ENCODE measurements around the gene BCAT1.
"Not testable (repeated sequence)": the region's sequence is repeated elsewhere in the genome, so short reads cannot be mapped to it uniquely, and the experiment has no call there.

BCAT1 gene

DNA sequence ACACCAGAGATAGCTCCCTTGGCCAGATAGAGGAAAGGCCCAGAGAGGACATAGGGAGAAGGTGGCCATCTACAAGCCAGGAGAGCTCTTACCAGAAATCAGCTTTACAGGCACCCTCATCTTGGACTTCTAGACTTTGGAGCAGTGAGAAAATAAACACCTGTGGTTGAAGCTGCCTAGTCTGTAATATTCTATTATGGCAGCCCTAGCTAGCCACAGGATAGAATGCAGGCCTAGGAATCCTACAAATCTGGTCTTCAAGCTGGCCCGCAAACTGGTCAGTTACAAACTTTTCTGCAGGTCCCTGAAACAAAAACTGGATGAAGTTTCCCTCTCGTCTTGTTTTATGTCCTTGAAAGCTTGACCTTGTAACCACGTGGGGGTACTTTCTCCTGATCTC is 92.4 kb downstream of the BCAT1 start:
- no peak for DNase-seq (ENCODE audit: low spot score)

DNA sequence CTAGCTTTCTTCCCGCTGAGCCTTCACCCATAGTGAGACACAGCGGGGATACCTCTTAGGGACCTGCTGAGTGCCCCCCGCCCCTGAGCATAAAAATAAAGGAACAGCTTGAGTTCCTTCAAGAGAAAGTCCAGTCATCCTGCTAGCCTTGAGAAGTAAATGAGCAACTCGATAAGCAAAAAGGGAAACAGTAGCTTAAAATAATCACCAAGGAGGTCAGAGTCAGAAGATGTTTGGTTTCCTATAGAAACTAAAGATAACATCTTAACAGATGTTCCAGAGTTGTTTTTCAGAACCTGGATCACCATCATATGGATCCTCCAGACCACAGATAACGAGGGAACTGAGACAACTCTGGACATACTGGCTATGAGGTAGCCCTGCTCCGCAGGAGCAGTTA is 94.0 kb downstream of the BCAT1 start:
- no peak for DNase-seq (ENCODE audit: low spot score)

DNA sequence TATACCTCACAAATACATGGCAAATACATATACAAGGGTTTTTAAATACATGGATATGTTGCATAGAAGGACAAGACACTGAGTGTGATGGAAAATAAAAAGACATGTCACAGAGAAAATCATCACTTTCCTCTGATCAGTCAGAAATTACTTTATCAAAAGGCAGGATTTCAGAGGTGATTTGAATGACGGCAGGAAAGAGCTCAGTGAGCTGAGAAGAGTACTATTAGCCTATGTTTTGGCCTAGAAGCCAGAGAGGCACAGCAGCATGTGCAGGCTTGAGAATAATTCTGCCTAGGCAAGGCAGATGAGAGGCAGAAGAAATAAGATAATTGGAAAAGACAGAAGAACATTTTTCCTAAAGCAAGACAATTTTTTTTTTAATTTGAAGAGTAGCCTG is 94.9 kb downstream of the BCAT1 start:
- no peak for DNase-seq (ENCODE audit: low spot score)

DNA sequence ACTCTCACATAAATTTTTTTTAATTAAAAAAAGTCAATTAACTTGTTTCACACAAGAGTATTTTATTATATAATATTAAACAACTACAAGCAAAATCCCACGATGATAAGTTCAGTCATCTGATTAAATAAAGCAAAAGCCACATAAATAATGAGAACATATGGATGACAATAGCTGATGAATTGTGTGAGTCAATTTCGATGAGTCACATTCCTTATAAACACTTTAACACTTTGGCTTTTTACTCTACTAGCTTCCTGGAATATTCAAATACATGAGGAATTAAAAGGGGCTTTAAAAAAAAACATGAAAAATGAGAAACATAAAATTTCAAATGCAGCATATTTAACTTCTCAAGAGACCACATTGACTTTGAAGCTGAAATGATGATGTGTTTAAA is 95.3 kb downstream of the BCAT1 start:
- peak; percentile 12 for DNase-seq (ENCODE audit: low spot score)

DNA sequence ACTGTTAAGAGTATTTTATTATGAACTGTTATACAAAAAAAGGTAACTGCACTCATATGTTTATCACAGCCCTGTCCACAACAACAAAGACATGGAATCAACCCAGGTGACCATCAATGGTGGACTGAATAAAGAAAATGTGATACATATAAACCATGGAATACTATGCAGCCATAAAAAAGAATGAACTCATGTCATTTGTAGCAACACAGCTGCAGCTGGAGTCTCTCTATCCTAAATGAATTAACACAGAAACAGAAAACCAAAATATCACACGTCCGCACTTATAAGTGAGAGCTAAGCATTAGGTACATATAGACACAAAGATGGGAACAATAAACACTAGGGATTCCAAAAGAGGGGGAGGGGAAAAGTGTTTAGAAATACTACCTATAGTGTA is 95.8 kb downstream of the BCAT1 start:
- no peak for DNase-seq (ENCODE audit: low spot score)

DNA sequence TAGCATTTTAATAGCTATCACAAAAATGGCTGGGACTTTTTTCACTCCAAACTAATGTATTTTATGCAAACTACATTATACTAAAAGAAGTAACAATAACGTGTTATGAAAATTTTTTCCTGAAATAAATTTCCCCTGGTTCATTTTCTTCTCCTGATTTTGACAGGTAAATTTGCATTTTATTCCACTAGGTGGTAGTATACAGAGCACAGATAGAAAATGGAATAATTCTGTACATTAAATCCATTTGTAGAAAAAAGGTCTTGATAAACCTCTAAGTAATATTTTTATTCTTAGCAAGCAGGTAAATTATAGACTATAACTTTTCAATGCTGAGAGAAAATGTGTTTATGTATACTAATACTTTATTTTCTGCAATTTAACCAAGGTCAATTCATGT is 96.5 kb downstream of the BCAT1 start:
- no peak for DNase-seq (ENCODE audit: low spot score)

DNA sequence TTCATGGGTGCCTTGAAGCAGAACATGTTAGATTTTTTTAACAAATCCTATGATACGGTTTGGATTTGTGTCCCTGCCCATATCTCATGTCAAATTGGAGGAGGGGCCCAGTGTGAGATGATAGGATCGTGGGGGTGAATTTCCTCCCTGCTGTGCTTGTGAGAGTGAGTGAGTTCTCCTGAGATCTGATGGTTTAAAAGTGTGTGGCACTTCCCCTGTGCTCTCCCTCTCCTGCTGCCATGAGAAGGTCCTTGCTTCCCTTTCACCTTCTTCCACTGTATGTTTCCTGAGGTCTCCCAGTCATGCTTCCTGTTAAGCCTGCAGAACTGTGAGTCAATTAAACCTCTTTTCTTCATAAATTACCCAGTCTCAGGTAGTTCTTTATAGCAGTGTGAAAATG is 97.0 kb downstream of the BCAT1 start:
- not testable (repeated sequence) for DNase-seq (ENCODE audit: low spot score)

DNA sequence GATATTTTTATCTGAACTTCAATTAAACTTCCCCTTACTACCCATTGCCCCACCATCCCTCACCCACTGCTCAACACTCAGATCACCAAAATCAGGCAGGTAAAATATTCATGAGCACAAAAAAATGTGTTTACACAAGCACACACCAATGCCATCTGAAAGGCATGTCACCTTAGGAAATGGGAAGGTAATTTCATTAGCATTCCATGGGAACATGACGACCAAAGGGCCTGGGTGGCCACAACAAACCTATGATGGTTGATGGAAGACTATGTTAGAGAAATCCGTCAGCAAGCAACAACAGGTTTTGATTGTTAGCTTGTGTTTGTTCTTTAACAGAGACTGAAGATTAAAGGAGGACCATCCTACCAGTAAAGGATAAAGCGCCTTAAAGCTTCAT is 97.6 kb downstream of the BCAT1 start:
- no peak for DNase-seq (ENCODE audit: low spot score)

DNA sequence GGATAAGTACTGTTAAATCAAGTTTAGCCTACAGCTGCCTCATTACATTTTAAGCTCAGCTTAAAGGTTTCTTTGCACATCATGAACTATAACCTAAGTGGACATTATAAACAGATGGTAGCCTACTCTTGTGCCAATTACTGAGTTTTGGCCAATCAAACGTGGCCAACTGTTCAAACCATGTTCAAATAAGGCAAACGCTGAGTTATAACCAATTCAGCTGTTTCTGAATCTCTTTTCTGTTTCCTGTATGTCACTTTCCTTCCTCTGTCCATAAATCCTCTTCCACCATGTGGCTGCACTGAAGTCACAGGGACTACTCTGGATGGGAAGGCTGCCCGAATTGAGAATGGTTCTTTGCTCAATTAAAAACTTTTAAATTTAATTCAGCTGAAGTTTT is 98.4 kb downstream of the BCAT1 start:
- no peak for DNase-seq (ENCODE audit: low spot score)

DNA sequence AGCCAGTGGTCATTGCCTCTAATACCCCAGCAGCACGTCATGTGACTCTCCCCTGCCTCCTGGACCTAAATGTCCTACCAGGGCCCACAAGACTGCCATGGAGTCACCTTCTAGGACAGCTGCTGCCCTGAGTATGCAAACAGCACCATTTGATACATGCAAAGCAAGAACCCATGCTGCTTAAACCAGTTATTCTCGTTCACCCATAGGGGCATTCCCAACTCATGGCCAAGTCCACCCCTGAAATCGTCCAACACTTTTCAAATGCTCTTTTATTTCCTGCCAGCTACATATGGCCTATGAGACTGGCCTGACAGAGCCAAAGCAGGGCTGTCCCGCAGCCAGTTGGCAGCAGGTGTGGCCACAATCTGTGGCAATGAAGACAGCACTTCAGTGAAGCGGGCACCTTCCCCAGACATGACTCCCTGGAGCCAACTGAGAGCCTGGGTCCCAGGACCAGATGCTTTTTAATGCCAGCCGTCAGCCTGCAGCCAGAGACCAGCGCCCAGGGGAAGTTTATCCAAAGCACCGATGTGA is 99.9 kb downstream of the BCAT1 start:
- no peak for DNase-seq (ENCODE audit: low spot score)

DNA sequence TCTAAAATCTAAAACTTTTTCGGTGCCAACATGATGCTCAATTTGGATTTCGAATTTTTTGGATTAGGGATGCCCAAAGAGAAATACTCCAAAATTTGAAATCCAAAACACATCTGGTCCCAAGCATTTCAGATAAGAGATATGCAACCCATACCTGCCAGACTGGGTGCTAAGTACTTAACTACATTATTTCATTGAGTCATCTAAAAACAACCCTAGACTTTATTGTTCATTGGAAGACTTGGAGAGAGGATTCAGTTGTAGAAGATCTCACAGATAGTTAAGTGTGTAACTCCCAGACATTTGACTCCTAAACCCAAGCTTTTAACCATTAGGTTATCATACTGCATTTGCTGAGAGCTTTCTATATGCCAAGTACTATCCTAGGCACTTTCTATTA is 102.2 kb downstream of the BCAT1 start:
- no peak for DNase-seq (ENCODE audit: low spot score)

DNA sequence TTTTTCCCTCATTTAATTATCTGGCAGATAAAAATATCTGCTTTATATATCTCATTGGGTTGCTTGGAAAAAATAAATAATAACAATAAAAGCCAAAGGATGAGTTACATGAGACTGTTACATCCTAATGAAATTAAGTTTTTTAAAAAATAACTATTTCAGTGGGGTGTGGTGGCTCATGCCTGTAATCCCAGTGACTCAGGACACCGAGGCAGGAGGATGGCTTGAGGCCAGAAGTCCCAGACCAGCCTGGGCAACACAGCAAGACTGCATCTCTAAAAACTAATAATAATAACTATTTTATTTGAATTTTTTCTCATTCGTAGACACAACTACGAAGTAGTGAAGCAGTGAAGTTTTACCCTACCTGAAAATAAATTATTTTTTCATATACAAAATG is 103.3 kb downstream of the BCAT1 start:
- no peak for DNase-seq (ENCODE audit: low spot score)

DNA sequence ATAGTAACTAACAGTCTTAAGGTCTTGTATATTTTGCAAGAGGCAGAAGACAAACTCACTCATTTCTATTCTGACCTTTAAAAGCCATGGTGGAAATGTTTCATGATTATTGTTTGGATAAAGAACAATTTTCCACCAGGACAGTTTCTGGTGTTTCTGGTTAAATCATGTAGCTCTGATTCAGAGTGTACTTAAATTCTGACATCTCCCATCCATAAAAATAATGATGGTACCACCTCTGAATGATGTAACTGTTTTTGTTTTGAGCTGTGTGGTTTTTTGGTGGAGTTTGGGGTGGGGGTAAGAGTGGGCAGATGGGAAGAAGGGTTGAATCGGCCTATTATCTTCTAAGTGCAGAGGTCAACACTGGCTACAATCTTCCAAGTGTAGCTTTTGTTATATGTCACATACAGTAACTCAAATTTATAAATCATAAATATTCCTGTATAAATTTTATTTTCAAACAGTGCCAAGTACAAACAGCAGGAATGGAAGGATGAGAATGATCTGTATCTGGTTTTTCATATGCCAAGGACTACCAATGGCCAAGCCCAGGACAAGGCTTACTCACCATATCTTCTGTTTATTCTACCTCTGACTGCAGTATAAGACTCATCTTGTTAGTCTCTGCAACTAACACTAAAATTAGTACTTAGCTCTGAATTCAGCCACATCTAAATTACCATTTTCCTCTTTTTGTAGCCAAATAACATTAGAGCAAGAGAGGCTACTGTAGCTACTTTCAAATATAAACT is 108.7 kb downstream of the BCAT1 start:
- DNase-seq (ENCODE audit: low spot score) = no peak

DNA sequence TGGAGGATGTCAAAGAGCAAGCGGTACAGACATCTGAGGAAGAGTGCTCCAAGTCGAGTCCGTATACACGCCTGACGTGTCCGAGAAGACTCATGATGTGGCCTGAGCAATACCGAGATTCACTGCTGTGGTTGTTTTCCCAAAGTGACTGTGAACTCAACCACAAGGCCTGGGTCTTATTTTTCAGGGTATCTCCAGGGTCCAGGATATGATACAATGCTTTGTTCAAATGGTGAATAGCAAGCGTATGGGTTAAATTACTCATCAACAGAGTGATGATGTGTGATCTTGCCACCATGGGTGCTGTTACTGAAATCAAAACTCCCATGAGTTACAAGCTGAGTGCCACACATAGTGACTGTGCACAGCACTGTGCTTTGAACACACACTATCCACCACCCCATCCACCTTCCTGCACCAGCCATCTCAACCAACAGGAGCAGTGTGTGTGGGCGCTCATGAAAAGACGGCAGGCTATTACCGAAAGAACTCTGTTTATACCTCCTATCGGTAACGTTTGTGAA is 109.6 kb downstream of the BCAT1 start:
- no peak for DNase-seq (ENCODE audit: low spot score)

DNA sequence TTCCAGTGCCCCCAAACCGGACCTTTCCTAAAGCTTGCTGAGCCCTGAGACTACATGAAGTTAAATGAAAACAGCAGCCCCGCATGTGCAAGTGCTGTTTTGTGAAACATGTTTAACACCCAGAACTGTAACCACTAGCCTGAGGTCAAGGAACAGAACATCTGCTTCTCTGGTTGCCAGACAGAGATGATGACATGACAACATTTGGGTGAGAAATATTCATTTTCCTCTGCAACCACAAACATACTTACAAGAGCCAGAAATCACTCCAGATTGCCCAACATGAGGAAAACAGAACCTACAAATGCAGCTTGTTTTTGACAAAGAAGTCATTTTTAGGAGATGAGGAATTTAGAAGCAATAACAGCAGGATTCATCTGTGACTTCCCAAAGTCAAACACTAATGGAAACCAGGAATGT is 110.4 kb downstream of the BCAT1 start:
- DNase-seq (ENCODE audit: low spot score) = peak; percentile 83

DNA sequence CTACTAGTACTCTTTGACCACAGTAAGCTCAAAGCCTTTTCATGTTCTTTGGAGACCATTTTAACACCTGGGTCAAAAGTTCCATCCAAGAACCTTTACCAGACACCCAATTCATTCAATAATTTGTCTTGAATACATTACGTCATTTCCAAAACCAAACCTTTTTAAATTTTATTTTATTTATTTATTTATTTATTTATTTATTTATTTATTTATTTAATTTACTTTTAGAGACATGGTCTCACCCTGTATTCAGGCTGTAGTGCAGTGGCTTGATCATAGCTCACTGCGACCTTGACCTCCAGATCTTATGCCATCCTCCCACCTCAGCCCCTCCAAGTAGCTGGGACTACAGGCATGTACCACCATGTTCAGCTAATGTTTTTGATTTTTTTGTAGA is 113.5 kb downstream of the BCAT1 start:
- no peak for DNase-seq (ENCODE audit: low spot score)

DNA sequence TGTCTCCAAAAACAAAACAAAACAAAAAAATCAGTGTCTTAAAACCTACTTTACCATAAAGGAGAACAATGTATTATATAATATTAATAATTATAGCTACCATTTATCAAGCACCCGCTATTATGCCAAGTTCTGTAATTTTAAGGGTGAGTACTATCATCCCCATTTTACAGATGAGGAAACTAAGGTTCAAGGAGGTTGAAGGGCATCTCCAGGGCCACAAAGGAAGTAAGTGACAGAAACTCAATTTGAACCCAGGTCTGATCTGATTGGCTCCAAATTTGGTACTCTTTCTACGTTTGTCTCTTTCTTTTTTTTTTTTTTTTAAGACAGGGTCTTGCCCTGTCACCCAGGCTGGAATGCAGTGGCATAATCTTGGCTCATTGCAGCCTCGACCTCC is 115.4 kb downstream of the BCAT1 start:
- no peak for DNase-seq (ENCODE audit: low spot score)

DNA sequence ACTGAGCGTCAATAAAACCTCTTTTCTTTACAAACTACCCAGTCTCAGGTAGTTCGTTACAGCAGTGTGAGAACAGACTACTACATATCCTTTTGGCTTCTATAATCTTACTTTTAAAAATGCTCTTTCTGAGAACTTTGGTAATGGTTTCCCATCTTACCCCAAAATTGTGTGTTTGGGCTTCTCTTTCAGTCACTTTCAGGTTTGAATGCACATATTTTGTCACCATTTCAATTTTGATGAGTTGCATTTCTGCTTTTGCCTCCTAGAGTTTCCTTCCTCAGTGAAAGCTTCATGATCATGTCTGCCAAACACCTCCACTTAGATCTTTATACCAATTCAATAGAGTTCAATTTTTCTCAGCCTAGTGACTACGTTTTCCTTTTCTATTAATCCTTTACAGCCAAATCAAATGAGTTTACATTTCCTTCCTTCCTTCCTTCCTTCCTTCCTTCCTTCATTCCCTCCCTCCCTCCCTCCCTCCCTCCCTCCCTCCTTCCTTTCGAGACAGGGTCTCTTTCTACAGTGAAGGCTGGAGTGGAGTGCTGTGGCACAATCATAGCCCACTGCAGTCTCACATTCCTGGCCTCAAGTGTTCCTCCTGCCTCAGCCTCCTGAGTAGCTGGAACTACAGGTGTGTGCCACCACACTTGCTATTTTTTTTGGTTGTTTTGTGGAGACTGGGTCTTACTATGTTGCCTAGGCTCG is 124.9 kb downstream of the BCAT1 start:
- no peak for DNase-seq (ENCODE audit: low spot score)

DNA sequence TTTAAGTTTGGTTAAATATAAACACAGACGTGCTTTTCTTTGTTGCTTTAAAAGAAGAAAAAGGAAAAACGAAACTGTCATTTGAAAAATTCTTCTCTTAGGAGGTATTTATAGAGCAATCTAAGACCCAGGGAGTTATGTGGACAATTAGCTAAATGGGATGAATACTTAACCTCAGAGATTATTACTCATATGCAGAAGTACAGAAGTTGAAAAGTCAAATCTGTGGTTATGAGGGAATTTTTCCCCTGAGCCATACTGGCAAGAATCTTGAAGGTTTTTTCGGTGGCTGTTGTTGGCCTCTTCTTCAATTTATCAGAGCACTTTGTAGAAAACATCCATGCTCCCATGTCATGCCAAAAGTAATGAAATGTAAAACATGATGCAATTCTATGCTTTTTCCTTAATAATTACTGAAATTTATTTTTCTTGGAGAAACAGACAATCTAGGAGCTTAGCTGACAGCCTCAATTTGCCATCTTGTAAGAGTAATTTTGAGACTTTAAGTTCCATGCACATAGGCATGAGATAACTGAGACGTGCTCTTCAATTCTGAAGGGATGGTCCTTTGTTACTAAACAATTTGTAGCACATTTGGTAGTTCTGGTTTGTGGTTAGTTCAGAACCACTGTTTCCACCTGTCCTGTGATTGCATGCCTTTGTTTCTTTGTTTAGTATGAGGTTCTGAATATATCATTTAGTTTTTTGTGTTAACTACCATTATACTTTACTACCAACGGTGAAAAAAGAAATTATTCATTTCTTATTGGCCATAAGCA is 126.6 kb downstream of the BCAT1 start:
- peak; percentile 49 for DNase-seq (ENCODE audit: low spot score)

DNA sequence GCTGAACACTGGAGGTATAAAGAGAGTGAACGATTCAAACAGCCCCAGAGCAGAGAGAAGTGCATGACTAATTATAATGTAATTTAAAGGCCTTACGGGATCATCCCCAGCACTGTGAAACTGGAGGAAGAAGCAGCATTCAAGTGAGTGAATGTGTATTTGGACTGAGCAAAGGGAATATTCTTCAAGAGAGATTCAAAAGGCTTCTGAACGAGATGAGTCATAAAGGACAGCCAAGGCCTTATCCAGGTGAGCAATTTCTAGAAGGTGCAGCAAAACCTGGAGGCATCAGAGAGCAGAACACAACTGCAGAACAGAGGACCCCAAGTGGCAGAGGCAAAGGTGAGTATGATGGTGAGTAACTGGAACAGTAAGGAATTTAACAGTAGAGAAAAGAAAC is 127.2 kb downstream of the BCAT1 start:
- DNase-seq (ENCODE audit: low spot score) = peak; percentile 9

DNA sequence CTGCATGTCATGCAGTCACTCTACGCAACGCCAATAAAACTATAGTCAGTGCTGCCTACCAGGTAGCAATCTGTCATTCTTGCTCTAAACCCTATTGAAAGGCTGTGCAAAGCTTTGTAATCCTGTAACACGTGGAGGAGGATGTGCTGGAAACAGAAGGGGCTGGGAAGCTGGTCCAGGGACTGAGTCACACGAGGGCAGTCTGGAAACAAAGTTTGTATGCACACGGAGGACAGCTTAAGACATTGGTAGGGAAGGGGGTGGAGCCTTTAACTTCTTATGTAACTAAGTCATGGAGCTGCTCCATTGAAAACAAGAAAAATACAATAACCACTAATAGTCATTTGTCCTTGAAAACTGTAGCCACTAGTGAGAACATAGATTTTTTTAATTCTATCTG is 128.0 kb downstream of the BCAT1 start:
- no peak for DNase-seq (ENCODE audit: low spot score)

DNA sequence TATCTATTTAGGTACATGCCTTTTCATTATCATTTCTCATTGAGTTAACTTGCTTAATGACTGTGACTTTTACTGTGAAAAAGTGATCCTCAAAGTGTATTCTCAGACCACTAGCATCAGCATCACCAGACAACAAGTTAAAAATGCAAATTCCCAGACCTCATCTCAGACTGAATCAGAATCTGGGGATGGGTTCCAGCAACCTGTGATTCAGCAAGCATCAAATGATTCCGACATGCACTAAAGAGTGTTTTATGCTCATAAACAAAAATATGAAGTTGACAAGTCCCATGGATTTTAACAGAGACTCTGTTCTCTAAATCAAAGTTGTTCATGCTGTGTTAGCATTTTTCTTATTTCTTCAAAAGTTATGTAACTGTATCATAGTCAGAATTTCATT is 130.6 kb downstream of the BCAT1 start:
- DNase-seq (ENCODE audit: low spot score) = no peak

DNA sequence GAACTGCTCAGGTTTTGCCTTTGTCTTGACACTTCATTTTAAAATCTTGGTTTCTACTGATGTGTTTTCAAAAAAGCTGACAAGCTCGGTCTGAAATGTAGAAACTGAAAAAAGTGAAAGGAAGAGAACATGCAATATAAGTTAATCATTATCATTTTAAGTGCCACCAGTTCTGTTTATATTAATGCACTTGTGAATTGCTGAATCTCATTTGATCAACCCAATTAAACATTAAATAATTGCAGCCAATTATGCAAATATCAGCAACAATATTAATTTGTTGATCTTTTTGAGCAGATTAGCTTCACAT is 133.8 kb downstream of the BCAT1 start:
- no peak for DNase-seq (ENCODE audit: low spot score)
